ENCODE data around the gene LONP2.

Gene LONP2

DNA sequence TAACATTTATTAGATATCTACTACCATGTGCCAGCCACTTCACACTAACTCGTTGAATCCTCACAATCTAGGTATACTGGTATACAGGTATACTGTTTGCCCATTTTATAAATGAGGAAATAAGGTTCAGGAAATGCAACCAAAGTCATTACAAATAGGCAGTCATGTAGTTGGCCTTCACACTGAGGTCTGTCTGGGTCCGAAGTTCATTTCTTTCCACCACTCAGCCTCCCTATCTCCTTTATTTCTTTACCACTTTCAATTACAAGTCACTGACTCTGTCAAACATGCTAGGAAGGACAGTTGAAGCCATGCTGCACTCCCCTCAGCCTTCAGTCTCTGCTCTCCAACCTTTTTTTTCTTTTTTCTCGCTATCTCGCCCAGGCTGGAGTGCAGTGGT lies 161.8 kb downstream of the LONP2 start:
- DNase-seq: no peak
